DMS79 treated with DMSO at 0.1 percent for 48 hours (cell line): ENCODE results near the gene DNAJC3.

Source experiments
- DNase-seq: peaks from one replicate; lab custom pipeline; 2025; lab: John Stamatoyannopoulos, UW

DNAJC3 gene

DNA sequence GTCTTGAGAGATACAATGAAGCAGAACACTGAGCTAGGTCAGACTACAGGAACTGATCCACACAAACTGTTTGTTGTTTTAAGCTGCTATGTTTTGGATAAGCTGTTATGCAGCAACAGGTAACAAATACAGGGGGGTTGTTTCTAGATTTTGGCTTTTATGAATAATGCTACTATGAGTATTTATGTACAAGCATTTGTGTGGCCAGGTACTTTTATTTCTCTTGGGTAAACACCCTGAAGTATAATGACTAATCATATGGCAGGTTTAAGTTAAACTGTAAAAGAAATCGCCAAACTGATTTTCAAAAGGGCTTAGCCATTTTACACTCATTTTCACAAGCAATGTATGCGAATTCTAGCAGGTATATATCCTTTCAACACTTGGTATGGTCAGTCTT lies 166.0 kb downstream of the DNAJC3 start:
- DNase-seq: no peak
